ENCODE results near the gene CYP27B1.

DNA sequence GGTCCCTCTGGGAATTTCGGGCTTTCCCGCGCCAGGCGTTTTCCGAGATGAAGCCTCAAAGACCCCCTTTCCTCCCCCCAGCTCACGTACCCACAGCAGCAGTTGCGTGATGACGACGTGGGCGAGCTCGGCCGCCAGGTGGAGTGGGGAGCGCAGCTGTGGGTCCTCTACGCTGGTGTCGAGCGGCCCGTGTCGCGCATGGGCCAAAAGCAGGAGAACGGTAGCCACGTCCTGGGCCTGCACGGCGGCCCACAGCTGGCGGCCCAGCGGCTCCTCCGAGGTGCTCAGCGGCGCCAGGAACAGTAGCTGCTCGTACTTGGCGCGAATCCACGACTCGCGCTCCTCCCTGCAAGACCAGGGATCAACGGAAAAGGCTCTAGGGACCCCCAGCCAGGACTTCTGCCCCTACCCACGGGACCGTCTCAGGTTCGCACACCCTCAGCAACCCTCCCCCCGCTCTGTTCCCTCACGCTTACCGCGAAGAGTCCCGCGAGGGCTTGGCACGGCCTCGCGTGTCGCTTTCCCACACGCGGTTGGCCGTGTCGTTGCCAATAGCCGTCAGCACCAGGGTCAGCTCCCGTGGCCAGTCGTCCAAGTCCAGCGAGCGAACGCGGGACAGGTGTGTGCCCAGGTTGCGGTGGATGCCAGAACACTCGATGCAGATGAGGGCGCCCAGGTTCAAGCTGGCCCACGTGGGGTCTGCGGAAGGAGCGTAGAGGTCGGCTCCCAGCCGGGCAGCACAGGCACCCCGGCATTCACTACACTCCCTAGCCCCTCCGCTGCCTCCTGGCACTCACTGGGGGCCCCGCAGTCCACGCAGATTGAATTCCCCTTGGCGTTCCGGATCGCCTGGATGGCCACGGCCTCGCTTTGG lies 39.8 kb downstream of the CYP27B1 start:
- no peak for TF ChIP-seq ELF1 (tag; IDR thresholded peaks at IDR 0.05)
- TF ChIP-seq SP2 (IDR thresholded peaks at IDR 0.05; ENCODE audit: extremely low read depth, low read depth, low read length, poor library complexity, severe bottlenecking) = no peak
- TF ChIP-seq EP300 (IDR thresholded peaks at IDR 0.05; ENCODE audit: low read length) = no peak
- TF ChIP-seq POLR2A (conservative IDR thresholded peaks at IDR 0.05) = no peak
- TF ChIP-seq, protein P1, sequence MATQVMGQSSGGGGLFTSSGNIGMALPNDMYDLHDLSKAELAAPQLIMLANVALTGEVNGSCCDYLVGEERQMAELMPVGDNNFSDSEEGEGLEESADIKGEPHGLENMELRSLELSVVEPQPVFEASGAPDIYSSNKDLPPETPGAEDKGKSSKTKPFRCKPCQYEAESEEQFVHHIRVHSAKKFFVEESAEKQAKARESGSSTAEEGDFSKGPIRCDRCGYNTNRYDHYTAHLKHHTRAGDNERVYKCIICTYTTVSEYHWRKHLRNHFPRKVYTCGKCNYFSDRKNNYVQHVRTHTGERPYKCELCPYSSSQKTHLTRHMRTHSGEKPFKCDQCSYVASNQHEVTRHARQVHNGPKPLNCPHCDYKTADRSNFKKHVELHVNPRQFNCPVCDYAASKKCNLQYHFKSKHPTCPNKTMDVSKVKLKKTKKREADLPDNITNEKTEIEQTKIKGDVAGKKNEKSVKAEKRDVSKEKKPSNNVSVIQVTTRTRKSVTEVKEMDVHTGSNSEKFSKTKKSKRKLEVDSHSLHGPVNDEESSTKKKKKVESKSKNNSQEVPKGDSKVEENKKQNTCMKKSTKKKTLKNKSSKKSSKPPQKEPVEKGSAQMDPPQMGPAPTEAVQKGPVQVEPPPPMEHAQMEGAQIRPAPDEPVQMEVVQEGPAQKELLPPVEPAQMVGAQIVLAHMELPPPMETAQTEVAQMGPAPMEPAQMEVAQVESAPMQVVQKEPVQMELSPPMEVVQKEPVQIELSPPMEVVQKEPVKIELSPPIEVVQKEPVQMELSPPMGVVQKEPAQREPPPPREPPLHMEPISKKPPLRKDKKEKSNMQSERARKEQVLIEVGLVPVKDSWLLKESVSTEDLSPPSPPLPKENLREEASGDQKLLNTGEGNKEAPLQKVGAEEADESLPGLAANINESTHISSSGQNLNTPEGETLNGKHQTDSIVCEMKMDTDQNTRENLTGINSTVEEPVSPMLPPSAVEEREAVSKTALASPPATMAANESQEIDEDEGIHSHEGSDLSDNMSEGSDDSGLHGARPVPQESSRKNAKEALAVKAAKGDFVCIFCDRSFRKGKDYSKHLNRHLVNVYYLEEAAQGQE (IDR thresholded peaks at IDR 0.05; ENCODE audit: borderline replicate concordance) = no peak
- TF ChIP-seq, protein P1 (CRISPR knock-in tag; IDR thresholded peaks at IDR 0.05; ENCODE audit: low read depth) = no peak
- no peak for TF ChIP-seq SMARCC2 (IDR thresholded peaks at IDR 0.05; ENCODE audit: low read depth)
- TF ChIP-seq POLR2AphosphoS5 (IDR thresholded peaks at IDR 0.05; ENCODE audit: control insufficient read depth, insufficient read depth, low read depth, low read length) = no peak
- TF ChIP-seq MAFK (IDR thresholded peaks at IDR 0.05; ENCODE audit: low read length) = no peak
- TF ChIP-seq, protein P2, sequence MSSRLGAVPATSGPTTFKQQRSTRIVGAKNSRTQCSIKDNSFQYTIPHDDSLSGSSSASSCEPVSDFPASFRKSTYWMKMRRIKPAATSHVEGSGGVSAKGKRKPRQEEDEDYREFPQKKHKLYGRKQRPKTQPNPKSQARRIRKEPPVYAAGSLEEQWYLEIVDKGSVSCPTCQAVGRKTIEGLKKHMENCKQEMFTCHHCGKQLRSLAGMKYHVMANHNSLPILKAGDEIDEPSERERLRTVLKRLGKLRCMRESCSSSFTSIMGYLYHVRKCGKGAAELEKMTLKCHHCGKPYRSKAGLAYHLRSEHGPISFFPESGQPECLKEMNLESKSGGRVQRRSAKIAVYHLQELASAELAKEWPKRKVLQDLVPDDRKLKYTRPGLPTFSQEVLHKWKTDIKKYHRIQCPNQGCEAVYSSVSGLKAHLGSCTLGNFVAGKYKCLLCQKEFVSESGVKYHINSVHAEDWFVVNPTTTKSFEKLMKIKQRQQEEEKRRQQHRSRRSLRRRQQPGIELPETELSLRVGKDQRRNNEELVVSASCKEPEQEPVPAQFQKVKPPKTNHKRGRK (tag; IDR thresholded peaks at IDR 0.05) = no peak
- TF ChIP-seq RBM15 (IDR thresholded peaks at IDR 0.05; ENCODE audit: insufficient read depth, low read length) = no peak
- no peak for TF ChIP-seq HDAC2 (IDR thresholded peaks at IDR 0.05)
- TF ChIP-seq GATAD2B (IDR thresholded peaks at IDR 0.05; ENCODE audit: borderline replicate concordance) = no peak
- TF ChIP-seq HMG20B (CRISPR knock-in tag; IDR thresholded peaks at IDR 0.05) = no peak
- TF ChIP-seq, protein P3, sequence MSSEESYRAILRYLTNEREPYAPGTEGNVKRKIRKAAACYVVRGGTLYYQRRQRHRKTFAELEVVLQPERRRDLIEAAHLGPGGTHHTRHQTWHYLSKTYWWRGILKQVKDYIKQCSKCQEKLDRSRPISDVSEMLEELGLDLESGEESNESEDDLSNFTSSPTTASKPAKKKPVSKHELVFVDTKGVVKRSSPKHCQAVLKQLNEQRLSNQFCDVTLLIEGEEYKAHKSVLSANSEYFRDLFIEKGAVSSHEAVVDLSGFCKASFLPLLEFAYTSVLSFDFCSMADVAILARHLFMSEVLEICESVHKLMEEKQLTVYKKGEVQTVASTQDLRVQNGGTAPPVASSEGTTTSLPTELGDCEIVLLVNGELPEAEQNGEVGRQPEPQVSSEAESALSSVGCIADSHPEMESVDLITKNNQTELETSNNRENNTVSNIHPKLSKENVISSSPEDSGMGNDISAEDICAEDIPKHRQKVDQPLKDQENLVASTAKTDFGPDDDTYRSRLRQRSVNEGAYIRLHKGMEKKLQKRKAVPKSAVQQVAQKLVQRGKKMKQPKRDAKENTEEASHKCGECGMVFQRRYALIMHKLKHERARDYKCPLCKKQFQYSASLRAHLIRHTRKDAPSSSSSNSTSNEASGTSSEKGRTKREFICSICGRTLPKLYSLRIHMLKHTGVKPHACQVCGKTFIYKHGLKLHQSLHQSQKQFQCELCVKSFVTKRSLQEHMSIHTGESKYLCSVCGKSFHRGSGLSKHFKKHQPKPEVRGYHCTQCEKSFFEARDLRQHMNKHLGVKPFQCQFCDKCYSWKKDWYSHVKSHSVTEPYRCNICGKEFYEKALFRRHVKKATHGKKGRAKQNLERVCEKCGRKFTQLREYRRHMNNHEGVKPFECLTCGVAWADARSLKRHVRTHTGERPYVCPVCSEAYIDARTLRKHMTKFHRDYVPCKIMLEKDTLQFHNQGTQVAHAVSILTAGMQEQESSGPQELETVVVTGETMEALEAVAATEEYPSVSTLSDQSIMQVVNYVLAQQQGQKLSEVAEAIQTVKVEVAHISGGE (CRISPR knock-in tag; IDR thresholded peaks at IDR 0.05) = no peak
